HG03066 (cell line): Measurements from ENCODE around the gene PLPP1.
"Not testable (repeated sequence)": the region's sequence is repeated elsewhere in the genome, so short reads cannot be mapped to it uniquely, and the experiment has no call there.

Experiments
- ATAC-seq: cut with Tn5 transposase; IDR thresholded peaks from one replicate; pipeline ENCODE4 v1.9.1; 2021; ENCODE audit warnings: low read depth; ENCODE audit not compliant: unreplicated experiment

Gene PLPP1

DNA sequence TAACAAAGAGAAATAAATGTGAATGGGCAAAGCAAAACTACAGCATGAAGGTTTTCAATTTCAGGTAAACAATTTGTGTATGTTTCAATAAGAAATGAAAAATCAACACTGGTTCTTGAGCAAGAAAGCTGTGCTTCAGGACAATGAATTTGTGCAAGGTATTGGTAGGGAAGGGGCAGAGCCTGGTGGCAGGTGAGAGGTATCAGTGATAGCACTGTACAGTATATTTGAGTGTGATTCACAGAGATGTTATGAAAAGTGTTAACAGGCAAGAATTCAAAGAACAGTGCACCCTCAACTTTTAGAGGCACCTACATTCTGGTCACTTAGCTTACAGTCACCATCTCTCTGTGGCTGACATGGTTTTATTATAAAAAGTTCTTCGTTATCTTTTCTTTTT, 25.7 kb downstream of the PLPP1 start:
- ATAC-seq: no peak

DNA sequence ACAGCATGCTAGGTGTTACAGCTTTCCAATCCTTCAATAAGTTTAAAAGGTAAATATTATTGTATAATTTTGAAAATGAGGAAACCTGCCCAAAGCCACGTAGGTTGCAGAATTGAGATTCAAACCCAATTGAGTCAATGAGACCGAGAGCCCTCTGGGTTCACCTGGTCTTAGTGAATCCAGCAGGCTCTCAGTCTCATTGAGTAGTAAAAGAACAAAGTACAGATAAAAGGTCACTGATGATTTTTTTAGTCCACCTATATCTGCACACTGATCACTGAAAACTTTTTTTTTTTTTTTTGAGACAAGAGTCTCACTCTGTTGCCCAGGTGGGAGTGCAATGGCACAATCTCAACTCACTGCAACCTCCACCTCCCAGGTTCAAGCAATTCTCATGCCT, 27.2 kb downstream of the PLPP1 start:
- no peak for ATAC-seq

DNA sequence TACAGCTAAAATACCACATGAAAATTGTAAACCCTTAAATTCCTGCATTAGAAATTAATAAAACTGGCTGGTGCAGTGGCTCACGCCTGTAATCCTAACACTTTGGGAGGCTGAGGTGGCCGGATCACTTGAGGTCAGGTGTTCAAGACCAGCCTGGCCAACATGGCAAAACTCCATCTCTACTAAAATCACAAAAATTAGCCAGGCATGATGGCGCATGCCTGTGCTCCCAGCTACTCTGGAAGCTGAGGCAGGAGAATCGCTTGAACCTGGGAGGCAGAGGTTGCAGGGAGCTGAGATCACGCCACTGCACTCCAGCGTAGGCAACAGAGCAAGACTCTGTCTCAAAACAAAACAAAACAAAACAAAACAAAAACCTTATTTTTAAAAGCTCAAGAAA, 29.1 kb downstream of the PLPP1 start:
- not testable (repeated sequence) for ATAC-seq

DNA sequence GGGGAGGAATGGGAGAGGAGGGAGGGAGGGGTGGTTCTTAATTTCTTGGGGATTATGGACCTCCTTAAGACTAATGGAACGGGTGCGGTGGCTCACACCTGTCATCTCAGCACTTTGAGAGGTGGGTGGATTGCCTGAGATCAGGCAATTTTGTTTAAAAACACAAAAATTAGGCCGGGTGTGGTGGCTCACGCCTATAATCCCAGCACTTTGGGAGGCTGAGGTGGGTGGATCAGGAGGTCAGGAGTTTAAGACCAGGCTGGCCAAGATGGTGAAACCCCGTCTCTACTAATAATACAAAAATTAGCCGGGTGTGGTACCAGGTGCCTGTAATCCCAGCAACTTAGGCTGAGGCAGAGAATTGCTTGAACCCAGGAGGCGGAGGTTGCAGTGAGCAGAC, 30.8 kb downstream of the PLPP1 start:
- ATAC-seq: not testable (repeated sequence)

DNA sequence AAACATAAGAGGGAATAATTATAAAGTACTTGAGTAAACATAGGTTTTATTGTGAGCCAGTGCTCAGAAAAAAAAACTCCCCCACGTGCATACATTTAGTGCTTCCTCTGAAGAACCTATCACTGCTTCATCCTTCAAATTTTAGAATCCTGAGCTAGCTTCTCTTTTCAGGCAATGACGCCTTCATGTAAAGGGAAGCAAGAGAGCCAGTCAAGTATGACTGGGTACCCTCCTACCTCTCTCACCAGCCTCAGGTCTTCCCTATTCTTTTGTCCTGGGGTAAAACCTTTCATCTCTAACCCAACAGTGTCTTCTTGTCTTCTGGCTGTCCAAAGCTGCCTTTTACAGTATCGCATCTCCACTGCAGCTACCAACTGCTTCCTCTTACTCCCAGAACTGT, 32.0 kb downstream of the PLPP1 start:
- no peak for ATAC-seq

DNA sequence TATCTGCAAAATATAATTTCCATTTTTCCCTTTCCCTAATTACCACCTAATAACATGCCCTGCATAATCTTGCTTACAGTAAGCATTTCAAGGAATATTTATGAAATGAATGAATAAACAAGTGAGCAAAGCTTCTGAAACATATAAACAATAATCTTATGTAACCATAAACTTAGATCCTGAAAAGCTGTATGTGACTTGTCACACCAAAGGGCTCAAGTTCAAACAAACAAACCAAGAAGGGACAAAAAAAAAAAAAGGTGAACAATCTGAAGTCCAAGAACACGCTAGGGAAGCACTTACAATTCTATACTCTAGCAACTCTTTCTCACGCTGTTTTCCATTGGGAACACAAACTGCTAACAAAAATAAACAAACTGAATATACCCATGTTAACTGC, 36.3 kb downstream of the PLPP1 start:
- no peak for ATAC-seq

DNA sequence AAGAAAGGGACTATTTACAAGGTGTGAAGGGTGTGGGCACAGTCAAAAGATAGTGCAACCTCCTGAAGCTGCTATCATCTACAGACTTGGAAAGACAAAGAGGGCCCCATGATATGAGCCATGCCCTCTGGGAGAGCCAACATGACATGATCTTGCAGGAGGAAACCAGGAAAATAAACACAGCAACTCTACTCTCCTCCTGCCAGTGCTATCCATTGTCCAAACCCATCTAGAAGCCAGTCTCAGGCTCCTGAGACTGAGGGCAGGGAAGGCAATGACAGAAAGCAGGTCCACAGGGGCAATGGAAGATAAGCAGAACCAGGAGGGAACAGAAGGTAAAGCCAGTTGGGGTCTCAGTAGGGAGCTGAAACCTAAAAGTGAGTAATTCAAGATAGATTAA, 37.1 kb downstream of the PLPP1 start:
- ATAC-seq: no peak

DNA sequence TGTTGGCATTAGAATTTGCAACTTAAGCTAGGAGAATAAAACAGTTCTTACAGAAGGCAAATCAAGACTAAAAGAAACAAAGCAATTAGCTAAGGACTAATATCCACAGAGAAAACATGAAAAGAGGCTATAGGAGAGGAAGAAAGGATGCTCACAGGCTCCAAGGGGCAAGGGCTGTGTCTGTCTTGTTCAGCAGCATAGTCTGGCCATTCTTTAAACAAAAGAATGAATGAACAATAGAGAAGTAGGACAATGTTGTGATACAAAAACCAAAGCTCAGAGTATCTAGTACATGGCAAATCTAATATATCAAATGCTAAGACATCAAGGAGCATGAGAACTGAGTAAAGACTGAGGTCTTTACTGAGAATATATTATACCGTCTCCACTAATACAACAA, 39.5 kb downstream of the PLPP1 start:
- ATAC-seq: no peak

DNA sequence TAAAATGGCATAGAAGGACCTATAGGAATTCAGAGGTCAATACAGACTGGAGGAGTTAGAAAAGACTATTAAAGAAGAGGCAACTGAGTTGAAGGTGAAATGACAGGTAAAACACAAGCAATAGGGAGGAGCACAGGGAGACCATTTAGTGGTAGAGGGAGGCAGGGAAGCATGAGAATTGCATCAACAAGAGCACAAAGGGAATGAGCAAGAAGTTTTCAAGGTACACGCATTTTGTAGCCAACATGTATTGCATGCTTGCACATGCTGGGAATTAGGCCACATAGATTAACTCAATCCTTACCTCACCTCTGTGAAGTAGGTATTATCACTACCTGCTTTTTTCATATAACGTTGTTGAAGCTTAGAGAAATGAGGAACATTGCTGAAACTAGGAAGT, 42.3 kb downstream of the PLPP1 start:
- no peak for ATAC-seq

DNA sequence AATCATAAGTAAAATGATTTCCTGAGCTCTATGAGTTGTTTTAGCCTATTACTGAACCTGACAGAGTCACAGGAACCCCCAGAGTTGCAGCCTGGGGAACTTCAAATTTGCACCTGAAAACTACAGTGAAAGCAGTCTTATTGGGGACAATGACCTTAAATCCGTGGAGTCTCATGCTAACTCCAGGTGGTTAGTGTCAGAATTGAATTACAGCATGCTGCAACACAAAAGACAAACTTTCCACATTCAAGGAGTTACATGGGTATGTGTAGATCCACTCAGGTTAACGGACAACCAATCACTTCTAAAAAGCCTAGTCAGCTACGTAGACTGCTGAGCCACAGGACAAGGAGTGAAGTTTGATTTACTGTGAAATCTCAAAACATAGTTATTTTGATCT, 49.7 kb downstream of the PLPP1 start:
- no peak for ATAC-seq

DNA sequence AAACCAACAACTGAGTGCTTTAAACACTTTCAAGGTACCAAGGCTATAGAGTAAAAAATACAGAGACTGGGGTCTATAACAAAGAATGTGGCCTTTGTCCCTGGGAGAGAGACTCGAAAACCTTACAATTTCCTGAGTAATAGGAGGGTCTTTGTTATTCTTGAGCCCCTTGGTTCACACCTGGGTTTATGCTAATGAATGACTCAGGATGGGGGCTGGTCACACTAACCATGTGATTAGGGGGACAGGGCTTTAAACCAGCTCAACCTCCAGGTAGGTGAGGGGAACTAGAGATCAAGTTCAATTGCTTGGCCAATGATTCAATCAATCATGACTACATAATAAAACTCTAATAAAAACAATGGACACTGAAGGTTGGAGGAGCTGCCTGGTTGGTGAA, 50.2 kb downstream of the PLPP1 start:
- ATAC-seq: no peak

DNA sequence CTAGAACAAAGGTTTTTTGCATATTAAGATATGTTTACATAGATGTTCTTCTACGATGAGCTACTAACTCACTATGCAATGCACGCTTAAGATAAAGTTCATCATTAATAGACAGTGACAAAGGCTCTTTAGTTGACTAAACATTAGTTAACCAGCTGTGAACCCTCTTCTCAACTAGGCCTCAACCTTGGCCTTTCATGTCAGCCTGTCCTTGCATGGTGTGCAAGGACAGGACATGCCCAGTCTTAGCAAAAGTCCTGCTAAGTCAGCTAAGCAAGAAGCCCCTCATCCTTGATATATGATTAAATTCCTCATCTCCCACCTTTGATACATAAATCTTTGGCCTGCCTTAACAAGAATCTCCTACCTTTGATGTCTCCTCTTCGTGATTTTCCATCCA, 50.9 kb downstream of the PLPP1 start:
- no peak for ATAC-seq

DNA sequence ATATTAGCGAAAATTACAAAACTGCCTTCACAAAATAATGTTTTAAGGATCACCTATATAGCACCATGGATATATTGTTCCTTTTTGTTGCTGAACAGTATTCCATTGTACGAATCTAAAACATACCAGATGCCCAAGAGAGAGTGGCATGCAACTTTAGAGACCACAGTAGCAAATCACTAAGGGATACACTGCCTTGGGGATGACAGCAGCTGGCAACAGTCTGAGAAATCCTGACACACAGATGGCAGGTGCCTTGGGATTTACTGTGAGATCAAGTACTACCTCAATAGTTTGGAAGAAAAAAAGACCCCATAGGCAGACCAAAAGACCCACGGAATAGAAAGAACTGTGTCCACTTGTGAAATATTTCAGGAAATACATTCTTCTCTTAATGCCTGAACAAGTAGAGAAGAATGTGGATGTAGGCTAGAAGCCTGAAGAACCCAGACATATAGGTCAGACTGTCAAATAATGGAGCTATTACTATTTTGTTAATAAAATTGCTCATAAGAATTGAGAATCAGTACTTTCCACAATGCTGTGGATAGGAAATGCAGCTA, 53.4 kb downstream of the PLPP1 start:
- no peak for ATAC-seq

DNA sequence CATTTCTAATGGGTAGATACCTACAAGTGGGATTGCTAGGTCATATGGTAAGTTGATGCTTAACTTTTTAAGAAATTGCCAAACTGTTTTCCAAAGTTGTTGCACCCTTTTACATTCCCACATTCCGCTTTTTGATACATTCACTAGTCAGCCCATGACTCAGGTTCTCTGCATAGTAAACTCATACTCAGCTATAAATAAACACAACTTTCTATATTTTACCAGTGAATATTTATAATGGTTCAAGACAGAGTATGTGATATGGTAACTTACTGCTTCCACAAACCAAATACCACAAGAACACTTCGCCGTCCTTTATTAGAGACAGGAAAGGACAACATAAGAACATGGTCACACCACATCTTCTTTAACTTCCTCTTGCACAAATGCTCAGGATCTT, 54.0 kb downstream of the PLPP1 start:
- ATAC-seq: no peak

DNA sequence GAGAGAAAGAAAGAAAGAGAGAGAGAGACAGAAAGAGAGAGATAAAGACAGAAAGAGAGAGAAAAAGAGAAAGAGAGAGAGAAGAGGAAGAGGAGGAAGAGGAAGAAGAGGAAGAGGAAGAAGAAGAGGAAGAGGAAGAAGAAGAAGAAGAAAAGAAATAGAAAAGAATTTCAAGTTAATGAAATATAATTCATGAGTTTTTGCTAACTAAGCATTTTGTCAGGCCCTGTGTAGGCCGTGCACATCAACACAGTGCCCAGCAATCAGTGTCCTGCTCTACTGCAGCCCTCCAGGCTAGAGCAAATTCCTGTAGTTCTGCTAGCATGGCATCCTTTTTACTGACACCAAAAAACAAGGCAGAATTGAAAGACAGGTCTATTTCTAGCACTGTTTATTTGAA, 62.1 kb downstream of the PLPP1 start:
- ATAC-seq: no peak

DNA sequence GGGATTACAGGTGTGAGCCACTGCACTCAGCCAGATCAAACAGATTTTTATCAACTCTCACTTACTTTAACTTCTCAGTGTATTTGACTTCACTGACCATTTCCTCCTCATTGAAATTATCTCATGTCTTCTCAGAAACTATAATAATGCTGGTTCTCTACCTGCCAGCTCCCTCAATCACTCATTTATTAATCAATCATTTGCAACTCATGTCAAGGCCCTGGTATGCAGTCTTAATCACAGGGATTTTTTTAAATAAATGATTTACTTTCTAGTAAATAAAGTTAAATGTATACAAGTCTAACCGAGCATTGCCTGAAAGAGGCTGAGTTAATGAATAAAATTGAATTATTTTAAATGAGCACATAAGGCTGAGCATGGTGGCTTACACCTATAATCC, 63.3 kb downstream of the PLPP1 start:
- ATAC-seq: no peak

DNA sequence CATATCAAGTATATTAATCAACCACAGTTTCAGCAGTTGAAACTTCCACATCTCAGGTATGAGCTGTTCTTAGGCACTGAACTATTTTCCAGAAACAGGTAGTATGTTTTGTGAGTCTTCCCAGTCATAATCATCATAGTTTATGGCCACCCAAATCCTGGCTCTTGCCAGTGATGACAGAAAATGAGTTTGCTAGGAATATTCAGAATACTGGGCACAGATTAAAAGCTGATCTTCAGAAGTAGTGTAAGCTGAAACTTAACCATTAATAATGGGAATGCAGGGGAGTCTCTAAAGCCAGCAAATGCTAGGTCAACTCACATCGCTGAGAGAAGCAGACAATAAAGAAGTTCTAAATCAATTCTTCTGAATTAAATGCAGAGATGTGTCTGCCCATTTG, 64.5 kb downstream of the PLPP1 start:
- ATAC-seq: no peak

DNA sequence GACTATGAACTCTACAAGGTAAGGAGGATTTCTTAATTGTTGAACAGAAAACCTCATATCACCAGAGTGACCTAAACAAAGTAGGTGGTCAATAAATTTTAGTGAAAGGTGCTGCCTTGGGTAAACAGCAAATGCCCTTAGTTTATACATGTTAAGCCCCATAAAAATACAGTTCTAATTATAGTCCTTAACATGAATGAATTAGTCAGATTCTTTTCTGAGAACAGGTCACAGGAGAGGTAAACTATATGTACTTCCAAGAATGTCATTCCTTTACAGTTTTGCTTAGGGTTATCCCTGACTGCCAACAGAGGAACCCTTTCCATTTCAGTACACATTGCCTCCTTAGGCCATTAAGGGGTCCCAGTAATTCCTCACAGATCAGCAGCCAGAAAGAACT, 64.9 kb downstream of the PLPP1 start:
- ATAC-seq: no peak

DNA sequence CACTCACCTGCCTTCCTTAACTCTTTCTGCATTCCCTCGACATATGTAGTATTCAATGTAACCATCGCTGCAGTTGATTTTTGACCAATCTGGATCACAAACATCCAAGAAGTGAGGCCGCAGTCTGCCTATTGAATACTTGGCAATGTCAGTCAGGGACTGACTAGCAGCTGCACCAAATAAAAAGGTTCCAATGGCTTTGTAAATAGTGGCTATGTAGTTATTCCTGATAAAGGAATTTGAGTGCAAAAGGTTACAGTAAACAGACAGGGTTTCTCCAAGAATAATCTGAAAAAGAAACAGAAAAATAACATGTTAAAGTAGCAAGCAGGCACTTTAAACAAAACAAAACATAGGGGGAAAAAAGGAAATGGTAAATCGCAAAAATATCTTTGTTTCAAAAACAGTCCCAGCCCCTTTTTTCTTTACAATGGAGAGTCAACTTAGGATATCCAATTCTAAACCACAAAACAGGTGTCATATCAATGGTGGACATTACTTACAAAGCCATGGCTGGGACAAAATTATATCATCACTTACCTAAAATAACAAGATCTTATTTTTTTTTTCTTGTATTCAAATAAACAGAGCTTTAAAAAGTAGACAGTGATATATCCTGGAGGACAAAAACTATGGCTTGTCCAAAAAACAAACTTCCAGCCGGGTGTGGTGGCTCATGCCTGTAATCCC, 66.8 kb downstream of the PLPP1 start:
- no peak for ATAC-seq

DNA sequence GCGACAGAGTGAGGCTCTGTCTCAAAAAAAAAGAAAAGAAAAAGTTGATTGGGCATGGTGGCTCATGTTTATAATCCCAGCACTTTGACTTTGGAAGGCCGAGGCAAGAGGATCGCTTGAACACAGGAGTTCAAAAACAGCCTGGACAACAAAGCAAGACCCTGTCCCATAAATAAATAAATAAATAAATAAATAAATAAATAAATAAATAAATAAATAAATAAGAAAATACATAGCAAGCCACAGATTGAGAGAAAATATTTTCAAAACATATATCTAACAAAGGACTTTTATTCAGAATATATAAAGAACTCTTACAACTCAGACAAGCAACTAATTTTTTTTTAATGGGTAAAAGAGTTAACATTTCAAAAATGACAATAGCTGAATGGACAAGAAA, 71.2 kb downstream of the PLPP1 start:
- ATAC-seq: no peak

DNA sequence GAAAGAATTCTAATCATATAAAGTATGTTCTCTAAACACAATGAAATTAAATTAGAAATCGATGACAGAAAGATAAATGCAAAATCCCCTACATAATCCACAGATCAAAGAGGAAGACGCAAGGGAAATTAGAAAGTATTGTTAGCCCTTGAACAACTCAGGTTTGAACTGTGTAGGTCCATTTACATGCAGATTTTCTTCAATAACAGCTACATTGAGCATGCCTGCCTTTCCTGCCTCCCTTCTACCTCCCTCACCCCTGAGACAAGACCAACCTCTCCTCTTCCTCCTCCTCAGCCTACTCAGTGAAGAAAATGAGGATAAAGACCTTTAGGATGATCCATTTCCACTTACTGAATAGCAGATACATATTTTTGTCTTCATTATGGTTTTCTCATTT, 75.2 kb downstream of the PLPP1 start:
- no peak for ATAC-seq

DNA sequence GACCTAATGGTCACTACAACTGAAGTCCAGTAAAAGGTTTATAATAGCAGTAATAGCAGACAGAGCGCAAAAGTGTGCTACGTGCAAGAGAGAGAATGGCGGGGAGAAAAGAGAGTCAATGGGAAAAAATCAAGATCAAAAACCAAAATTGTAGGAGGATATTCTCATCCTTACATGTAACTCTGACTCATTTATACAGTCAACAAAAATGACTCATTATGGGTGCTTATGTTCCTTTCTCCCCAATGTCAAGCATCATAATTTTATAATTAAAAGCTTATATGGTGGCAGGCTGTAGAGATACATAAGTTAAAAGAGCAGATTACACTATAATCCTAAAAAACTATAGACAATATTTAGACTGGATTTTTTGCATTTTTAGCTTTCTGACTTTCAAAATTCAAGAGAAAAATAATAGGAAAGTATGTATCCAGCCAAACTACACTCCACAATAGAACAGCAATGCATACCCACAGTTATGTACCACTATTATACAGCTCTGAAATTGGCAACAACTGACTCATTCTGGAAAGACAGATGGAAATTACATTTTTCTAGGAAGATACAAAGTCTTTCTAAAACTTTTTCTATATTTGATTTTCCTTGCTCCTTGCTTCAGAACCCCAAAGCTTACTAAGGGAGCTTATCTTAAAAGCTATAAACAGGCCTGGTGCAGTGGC, 78.4 kb downstream of the PLPP1 start:
- ATAC-seq: no peak
